GM18505 (cell line): ENCODE measurements around the gene KLF11.

Experiments used
- ATAC-seq: cut with Tn5 transposase; IDR thresholded peaks from one replicate; pipeline ENCODE4 v1.9.1; 2021; ENCODE audit not compliant: unreplicated experiment
- POLR2A ChIP-seq: IDR thresholded peaks from 4 replicates; pipeline ENCODE4 v1.6.1; 2011; ENCODE audit warnings: borderline replicate concordance; ENCODE audit not compliant: insufficient read depth, insufficient read length; ENCODE audit errors: extremely low read depth

KLF11 gene

DNA sequence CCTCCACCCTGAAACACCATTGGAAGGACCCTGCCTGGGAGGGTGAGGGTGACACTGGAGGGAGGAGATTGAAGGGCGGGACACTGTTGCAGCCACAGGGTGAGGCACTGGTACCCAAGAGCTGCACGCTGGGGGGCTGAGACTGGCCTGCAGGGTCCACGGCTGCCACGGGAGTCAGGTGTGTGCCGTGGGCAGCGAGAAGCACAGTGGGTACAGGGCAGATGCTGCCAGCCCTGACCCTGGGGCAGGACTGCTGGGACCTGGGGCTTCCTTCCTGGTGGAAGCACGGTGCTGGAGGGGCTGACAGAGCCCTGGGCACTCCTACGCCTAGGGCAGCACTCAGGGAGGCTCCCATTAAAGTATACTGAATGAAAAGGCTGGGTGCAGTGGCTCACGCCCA is 20.2 kb downstream of the KLF11 start:
- TF ChIP-seq POLR2A: no peak
- no peak for ATAC-seq

DNA sequence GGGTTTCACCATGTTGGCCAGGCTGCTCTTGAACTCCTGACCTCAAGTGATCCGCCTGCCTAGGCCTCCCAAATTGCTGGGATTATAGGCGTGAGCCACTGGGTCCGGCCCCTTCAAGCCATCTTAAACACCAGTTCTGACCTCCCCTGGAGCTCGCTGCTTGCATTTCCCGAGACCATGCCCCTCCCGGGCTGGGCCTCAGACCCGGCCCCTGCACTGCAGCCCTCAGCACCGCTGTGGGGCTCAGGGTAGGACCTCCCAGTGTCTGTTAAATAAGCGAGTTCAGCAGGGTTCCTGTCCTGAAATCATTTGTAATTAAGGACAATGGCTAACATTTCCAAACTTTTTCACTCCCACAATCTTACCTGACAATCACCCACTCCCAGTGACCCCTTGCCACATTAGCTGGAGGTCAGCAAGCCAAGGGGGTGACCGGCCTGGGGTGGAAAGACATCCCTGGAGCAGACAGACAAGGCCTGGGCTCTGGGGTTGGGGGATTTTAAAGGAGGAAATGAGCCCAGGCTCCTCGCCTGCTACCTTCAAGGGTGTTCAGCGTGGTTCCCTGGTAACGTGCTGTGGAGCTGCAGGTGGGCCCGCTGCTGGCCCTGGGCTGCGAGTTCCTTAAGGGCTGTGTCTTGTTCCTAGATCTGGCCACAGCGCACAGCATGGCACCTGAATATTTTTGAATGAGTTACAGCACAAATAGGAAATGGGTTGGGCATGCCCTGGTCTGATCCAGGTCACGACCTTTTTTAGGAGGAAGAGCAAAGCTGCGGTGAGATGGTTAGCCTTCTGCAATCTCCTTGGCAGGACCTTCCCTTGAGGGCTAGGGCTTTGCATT is 21.8 kb downstream of the KLF11 start:
- no peak for TF ChIP-seq POLR2A
- no peak for ATAC-seq

DNA sequence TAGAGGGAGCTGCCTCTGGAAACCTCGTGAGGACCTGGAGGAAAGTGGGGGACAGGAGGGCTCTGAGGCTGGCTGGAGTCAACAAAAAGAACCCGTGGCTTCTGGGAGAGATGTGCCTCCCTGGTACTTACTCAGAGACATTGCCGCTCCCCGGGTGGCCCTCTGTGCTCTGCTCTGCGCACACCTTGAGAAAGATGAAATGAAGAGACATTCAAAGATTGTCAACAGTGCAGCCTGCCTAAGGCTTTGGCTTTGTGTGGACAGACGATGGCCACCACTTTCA is 22.4 kb downstream of the KLF11 start:
- TF ChIP-seq POLR2A: no peak
- ATAC-seq: no peak

DNA sequence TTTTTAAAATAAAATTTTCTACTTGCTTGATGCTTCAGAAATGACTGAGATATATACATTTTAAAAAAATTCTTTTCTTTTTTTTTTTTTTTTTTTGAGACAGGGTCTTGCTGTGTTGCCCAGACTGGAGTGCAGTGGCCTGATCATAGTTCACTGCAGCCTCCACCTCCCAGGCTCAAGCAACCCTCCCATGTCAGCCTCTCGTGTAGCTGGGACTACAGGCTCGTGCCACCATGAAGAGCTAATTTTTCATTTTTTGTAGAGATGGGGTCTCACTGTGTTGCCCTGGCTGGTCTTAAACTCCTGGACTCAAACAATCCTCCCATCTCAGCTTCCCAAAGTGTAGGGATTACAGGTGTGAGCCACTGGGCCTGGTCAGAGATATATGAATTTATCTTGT is 24.0 kb downstream of the KLF11 start:
- no peak for TF ChIP-seq POLR2A
- no peak for ATAC-seq

DNA sequence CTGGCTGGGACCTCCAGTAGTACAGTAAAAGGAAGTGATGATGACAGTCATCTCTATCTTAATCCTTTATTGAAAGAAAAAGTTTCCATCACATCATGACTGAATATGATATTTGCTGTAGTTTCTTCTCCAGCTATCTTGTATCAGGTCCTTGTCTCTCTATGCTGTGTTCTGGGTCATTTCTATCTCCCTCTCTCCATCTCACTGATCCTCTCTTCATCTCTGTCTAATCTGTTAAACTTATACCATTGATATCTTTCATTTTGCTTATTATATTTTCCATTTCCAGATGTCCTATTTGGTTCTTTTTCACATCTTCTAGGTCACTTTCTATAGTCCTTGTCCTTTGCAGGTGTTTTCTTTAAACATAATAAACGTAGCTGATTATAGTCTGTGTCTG is 24.5 kb downstream of the KLF11 start:
- TF ChIP-seq POLR2A: no peak
- ATAC-seq: no peak

DNA sequence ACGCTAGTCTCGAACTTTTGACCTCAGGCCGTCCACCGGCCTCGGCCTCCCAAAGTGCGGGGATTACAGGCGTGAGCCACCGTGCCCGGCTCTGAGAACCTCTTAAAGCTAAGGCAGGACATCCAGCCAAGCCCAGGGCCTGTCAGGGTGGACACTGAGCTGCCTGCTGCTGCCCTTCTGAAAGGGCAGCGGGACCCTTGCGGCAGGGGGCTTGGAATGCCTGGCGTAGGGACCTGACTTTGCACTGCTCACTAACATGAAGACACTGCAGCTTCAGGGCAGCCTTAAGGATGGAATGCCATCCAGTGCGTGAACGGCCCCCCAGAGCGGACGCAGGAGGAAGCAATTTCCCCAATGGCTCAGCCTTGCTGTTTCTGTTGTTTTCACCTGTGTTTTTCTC is 27.8 kb downstream of the KLF11 start:
- ATAC-seq: no peak
- TF ChIP-seq POLR2A: no peak

DNA sequence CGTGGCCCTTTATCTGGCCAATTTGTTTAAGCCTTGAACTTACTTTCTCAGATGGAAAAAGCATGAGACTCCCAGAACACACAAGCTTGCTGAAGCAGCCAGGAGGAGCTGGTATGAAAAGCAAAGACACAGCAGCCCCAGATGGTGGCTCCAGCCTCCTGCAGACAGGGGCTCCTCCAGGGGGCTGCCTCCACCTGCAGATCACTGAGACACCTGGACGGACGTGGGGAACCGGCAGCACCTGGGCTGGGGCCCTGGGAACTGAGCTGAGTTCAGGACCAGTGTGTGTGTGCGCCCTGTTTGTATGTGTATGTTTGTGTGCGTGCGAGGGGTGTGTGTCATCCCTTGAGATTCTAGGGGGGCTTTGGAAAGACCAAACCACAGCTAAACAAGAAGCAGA is 28.2 kb downstream of the KLF11 start:
- TF ChIP-seq POLR2A: no peak
- ATAC-seq: no peak

DNA sequence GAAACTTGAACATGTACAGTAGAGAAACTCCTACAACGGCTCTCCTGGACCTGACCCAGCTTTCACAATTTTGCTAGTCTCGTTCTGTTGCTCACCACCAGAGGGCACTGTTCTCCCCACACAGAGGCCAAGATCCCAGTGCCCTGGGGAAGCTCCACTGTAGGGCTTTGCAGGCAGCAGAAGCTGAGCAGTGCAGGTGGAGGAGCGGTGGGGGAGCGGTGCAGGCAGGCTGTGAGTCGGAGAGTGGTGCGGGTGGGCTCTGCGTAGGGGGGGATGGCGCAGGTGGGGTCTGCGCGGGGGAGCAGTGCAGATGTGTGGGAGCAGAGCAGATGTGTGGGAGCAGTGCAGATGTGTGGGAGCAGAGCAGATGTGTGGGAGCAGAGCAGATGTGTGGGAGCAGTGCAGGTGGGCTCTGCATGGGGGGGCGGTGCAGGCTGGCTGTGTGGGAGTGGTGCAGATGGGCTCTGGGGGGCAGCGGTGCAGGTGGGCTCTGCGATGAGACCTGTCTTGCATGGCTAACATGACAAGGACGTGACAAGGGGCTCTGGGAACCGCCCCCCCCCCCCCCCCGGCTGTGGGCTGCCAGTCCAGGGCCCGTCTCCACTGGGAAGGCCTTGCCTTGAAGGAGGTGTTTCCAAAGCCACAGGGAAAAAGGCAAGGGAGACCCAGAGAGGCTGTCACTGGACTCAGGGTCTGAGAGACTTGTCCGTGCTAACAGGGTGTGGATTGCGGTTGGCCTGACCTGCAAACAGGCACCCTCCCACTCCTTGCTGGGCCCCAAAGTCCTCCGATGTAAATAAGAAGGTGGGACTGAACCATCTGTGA is 29.5 kb downstream of the KLF11 start:
- ATAC-seq: peak; percentile 60
- TF ChIP-seq POLR2A: no peak

DNA sequence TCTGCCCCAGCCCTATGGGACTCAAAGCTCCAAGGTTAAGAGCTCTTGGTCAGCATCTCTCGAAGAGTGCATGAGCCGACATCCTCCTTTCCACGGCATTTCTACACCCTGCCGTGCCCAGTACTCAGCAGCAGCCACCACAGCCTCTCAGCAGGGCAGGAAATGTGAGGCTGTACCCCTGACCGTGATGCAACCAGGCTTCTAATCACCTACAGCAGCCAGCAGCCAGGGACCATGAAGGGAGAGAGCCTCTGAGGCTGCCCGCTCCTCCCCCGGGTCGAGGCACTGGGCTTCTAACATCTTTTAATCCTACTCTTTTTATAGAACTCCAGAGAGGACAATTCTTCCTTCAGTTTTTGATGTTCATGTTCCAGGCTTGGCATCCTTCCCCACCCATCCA is 30.4 kb downstream of the KLF11 start:
- no peak for TF ChIP-seq POLR2A
- ATAC-seq: no peak

DNA sequence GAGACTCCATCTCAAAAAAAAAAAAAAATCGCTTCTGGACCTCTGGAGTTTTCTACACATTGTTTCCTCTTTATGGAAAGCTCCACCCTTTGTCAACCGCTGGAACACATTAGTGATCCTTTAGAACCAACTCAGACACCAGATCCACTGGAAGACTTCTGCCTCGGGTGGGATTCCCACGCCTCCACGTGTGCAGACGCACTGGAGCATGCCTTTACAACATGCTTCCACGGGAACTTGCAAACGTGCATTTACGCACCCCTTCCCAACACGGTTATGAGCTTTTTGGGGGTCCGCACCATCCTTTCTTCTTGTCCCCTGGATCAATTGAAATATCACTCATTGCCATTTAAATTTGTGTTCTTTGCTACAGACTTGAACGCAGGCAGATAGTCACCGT is 31.8 kb downstream of the KLF11 start:
- no peak for TF ChIP-seq POLR2A
- no peak for ATAC-seq

DNA sequence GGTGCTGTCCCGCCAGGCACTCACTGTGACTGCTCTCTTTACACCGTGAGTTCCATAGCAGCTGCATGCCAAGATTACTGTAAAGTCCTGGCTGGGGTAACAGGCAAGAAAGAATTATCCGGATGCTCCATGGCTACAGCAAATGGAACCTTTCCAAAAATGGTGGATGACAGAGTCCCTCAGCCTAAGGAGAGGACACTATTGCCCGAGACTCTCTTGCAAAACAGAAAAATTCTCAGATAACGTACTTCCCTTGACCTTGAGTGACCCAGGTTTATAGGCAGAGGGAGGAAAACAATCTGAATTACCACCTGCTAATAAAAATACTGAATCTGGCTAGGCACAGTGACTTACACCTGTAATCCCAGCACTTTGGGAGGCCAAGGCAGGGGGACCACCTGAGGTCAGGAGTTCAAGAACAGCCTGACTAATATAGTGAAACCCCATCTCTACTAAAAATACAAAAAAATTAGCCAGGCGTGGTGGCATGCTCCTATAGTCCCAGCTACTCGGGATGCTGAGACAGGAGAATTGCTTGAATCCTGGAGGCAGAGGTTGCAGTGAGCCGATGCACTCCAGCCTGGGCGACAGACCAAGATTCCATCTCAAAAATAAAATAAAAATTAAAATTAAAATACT is 32.3 kb downstream of the KLF11 start:
- ATAC-seq: no peak
- TF ChIP-seq POLR2A: no peak

DNA sequence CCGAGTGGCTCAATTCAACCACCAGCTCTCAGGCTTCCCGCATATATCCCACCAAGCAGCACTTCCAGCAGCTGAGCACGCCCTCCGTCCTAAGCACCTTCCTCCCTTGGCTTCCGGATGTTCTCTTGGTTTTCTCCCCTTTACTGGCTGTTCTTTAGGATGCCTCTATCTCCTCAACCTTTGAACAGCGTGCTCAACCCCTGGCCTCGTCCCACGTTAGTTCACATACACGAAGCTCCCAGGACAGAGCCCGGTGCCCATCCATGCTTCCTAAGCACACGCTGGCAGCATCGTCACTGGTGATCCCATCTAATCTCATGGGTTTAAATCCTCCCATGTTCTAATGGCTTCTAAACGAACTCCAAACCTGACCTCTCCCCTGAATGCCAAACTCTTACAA is 33.2 kb downstream of the KLF11 start:
- ATAC-seq: no peak
- TF ChIP-seq POLR2A: no peak

DNA sequence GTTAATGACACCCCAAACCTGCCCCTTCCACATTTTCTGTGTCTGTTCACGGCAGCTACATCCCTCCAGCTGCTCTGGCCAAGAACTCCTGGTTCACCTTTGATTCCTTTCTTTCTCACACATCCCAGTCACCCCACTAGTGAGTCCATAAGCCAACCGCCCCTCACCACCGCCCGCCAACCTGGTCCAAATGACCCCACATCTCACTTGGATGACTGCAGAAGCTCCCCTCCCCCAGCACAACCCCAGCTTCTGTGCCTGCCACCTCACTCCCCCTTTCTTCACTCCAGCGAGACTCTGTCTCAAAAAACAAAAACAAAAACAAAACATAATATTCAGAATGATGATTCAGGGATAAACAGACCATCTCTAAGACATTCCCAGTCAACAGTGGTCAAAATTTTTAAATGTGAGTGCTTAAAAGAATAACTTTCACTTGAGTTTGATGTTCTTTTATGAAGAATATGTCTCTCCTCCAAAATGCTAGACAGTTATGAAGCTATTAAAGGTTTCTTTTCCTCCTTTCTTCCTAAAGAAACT is 33.7 kb downstream of the KLF11 start:
- no peak for ATAC-seq
- TF ChIP-seq POLR2A: no peak
